OCI-LY3 (cell line): ENCODE measurements around the gene FSTL5.
A peak's percentile ranks its signal among the peaks of the same experiment; 100 is the strongest.

Experiments
- H2AFZ ChIP-seq: fragments of 200-600, 300-600 bp; shearing (Covaris generic); 2 replicates; pipeline ENCODE4 v1.6.0; 2014; ENCODE audit warnings: antibody characterized with exemption, low read depth, low read length
- H3K27ac ChIP-seq: fragments of 200-600, 300-600 bp; sonication (generic); 2 replicates; pipeline ENCODE4 v1.5.1; 2014; ENCODE audit warnings: mild to moderate bottlenecking, low read length, moderate library complexity, mixed read lengths
- H3K27me3 ChIP-seq: fragments of 200-600, 300-600 bp; sonication (generic); 2 replicates; pipeline ENCODE4 v1.6.1; 2014; ENCODE audit warnings: low read depth, low read length, mixed read lengths
- H3K36me3 ChIP-seq: fragments of 200-600, 300-600 bp; sonication (generic); replicated peaks from 2 replicates; pipeline ENCODE3; 2014; ENCODE audit warnings: low read depth, low read length, mixed read lengths
- H3K4me1 ChIP-seq: fragments of 300-600, 200-600 bp; sonication (generic); 2 replicates; pipeline ENCODE4 v1.6.1; 2014; ENCODE audit warnings: low read length, mixed read lengths
- H3K4me2 ChIP-seq: fragments of 200-600, 300-600 bp; sonication (generic); 2 replicates; pipeline ENCODE4 v1.6.1; 2014; ENCODE audit warnings: low read length, mixed read lengths
- H3K4me3 ChIP-seq: fragments of 300-600, 200-600 bp; sonication (generic); 2 replicates; pipeline ENCODE4 v1.5.1; 2014; ENCODE audit warnings: antibody characterized with exemption, mild to moderate bottlenecking, low read length, moderate library complexity
- H3K79me2 ChIP-seq: fragments of 300-600, 200-600 bp; shearing (Covaris generic); 2 replicates; pipeline ENCODE4 v1.6.1; 2014; ENCODE audit warnings: mild to moderate bottlenecking, low read length, mixed read lengths
- H3K9ac ChIP-seq: fragments of 300-600, 200-600 bp; shearing (Covaris generic); 2 replicates; pipeline ENCODE4 v1.6.0; 2014; ENCODE audit warnings: mild to moderate bottlenecking, low read length, moderate library complexity
- H3K9me3 ChIP-seq: fragments of 200-600, 300-600 bp; shearing (Covaris generic); 2 replicates; pipeline ENCODE4 v1.6.1; 2014; ENCODE audit warnings: low read length, mixed read lengths; ENCODE audit not compliant: insufficient read depth
- H4K20me1 ChIP-seq: fragments of 200-600, 300-600 bp; sonication (generic); 2 replicates; pipeline ENCODE4 v1.6.1; 2016; ENCODE audit warnings: low read length, mixed read lengths; ENCODE audit not compliant: insufficient read depth
- CTCF ChIP-seq: fragments of 200-600, 300-600 bp; sonication (generic); IDR thresholded peaks from 2 replicates; pipeline ENCODE4 v1.5.1; 2014; ENCODE audit warnings: antibody characterized with exemption, low read length, low read depth
- EZH2phosphoT487 ChIP-seq: fragments of 200-600 bp; shearing (Covaris generic); IDR thresholded peaks from 2 replicates; pipeline ENCODE4 v1.6.1; 2018; ENCODE audit warnings: antibody characterized with exemption, mixed run types, low read depth

FSTL5 gene

GRCh38 chr4:162061214-162061613 is 102.6 kb downstream of the FSTL5 start:
- Histone ChIP-seq H3K4me3 (no peak overlapping the region), H3K36me3 (no peaks in the 10 kb centered on the region), H2AFZ (no peak overlapping the region), H3K27me3 (no peaks in the 10 kb centered on the region), H3K9ac (no peak overlapping the region), H3K9me3 (no peaks in the 10 kb centered on the region), H4K20me1 (no peaks in the 10 kb centered on the region), H3K4me1 (no peaks in the 10 kb centered on the region), H3K27ac (no peak overlapping the region), H3K4me2 (no peak overlapping the region), H3K79me2 (no peaks in the 10 kb centered on the region)
- no peak for TF ChIP-seq EZH2phosphoT487

- H3K4me1 ChIP-seq, result no peaks in the 10 kb centered on the region
- no peaks in the 10 kb centered on the region for H3K36me3 ChIP-seq
- H3K9ac ChIP-seq, result no peak overlapping the region
- H3K27me3 ChIP-seq, result no peaks in the 10 kb centered on the region
- H3K79me2 ChIP-seq, result no peaks in the 10 kb centered on the region
- H3K9me3 ChIP-seq, result no peaks in the 10 kb centered on the region
- no peak overlapping the region for H3K4me3 ChIP-seq
- no peak for TF ChIP-seq EZH2phosphoT487
- TF ChIP-seq CTCF, result no peak
- H3K4me2 ChIP-seq, result no peak overlapping the region
- H2AFZ ChIP-seq, result no peak overlapping the region
- no peaks in the 10 kb centered on the region for H4K20me1 ChIP-seq
- H3K27ac ChIP-seq, result no peak overlapping the region
Measured at GRCh38 chr4:162059656-162060055, 104.1 kb downstream of the FSTL5 start.

GRCh38 chr4:162056990-162057389 is 106.8 kb downstream of the FSTL5 start:
- H3K9ac ChIP-seq, result no peak overlapping the region
- no peak overlapping the region for H3K4me3 ChIP-seq
- no peak overlapping the region for H2AFZ ChIP-seq

GRCh38 chr4:162046135-162046534 is 117.7 kb downstream of the FSTL5 start:
- Histone ChIP-seq H3K27ac (no peak overlapping the region), H3K79me2 (no peaks in the 10 kb centered on the region), H3K4me1 (no peaks in the 10 kb centered on the region), H3K36me3 (no peaks in the 10 kb centered on the region), H3K9ac (no peak overlapping the region), H3K4me2 (no peak overlapping the region), H4K20me1 (no peaks in the 10 kb centered on the region), H2AFZ (no peak overlapping the region), H3K27me3 (no peaks in the 10 kb centered on the region), H3K9me3 (no peaks in the 10 kb centered on the region), H3K4me3 (no peak overlapping the region)
- TF ChIP-seq EZH2phosphoT487 (no peak), CTCF (no peak)

More at GRCh38 chr4:162056990-162057389, 106.8 kb downstream of the FSTL5 start:
- H3K79me2 ChIP-seq, result no peaks in the 10 kb centered on the region
- no peaks in the 10 kb centered on the region for H4K20me1 ChIP-seq
- no peaks in the 10 kb centered on the region for H3K9me3 ChIP-seq
- TF ChIP-seq EZH2phosphoT487, result no peak
- TF ChIP-seq CTCF, result no peak
- H3K27me3 ChIP-seq, result no peaks in the 10 kb centered on the region
- H3K4me2 ChIP-seq, result no peak overlapping the region
- H3K27ac ChIP-seq, result no peak overlapping the region
- no peaks in the 10 kb centered on the region for H3K36me3 ChIP-seq
- H3K4me1 ChIP-seq, result no peaks in the 10 kb centered on the region

GRCh38 chr4:162038112-162038511 is 125.7 kb downstream of the FSTL5 start:
- H3K4me1 ChIP-seq, result peaks cover 5% of the 10 kb centered on the region; the same call in 1 of the 2 replicates
- no peaks in the 10 kb centered on the region for H3K79me2 ChIP-seq
- H2AFZ ChIP-seq, result 0 out of 2 replicates have a peak overlapping the region, but pooled peaks have one; percentile 10
- H3K27me3 ChIP-seq, result no peaks in the 10 kb centered on the region
- H3K9me3 ChIP-seq, result no peaks in the 10 kb centered on the region
- H3K36me3 ChIP-seq, result no peaks in the 10 kb centered on the region
- TF ChIP-seq EZH2phosphoT487, result no peak
- TF ChIP-seq CTCF, result no peak
- H4K20me1 ChIP-seq, result no peaks in the 10 kb centered on the region
- H3K4me2 ChIP-seq, result no peak overlapping the region
- no peak overlapping the region for H3K9ac ChIP-seq
- H3K4me3 ChIP-seq, result no peak overlapping the region
- no peak overlapping the region for H3K27ac ChIP-seq
